SK-N-SH (cell line): ENCODE results near the gene DDX42. TPM values are rescaled to one million over a fixed set of nuclear protein-coding genes. Genes with fewer than 3 reads are reported as not detected.

Experiments
- CTCF ChIA-PET: fragments of 300-600, 350-600 bp; formaldehyde crosslinking; extraction: SDS; loops from one replicate; lab custom pipeline; 2021; lab: Yijun Ruan, JAX
- POLR2A ChIA-PET: fragments of 350-600 bp; sonication (Branson Sonifier 250); formaldehyde crosslinking; extraction: SDS; loops from one replicate; lab custom pipeline; 2020; ENCODE audit warnings: antibody characterized with exemption, inconsistent platforms; lab: Yijun Ruan, JAX
- DNase-seq: peaks from one replicate; pipeline ENCODE4 v3.0.0; 2012
- H2AFZ ChIP-seq: fragments of 200-600 bp; sonication (generic); 2 replicates; pipeline ENCODE4 v1.8.1; 2016; ENCODE audit warnings: antibody characterized with exemption, mild to moderate bottlenecking, low read depth
- H3F3A ChIP-seq: fragments of 200-600 bp; sonication (generic); replicated peaks from 2 replicates; pipeline ENCODE3; 2016; ENCODE audit warnings: antibody characterized with exemption, mild to moderate bottlenecking; ENCODE audit not compliant: insufficient read depth
- H3K27ac ChIP-seq, 2 experiments: fragments of 200-500 bp in 1 of 2; fragments of 200-600 bp in 1 of 2; sonication (Bioruptor generic) in 1 of 2; sonication (generic), shearing (Covaris generic) in 1 of 2; 2 replicates each; pipeline versions ENCODE4 v1.5.1 to v1.6.1; 2014 to 2016; ENCODE audit warnings: low read depth in 2 of 2, inconsistent platforms in 1 of 2, low read length in 1 of 2, mild to moderate bottlenecking in 1 of 2, mixed read lengths in 1 of 2
- H3K27me3 ChIP-seq: fragments of 200-600 bp; sonication (generic), shearing (Covaris generic); 2 replicates; pipeline ENCODE4 v1.6.1; 2016; ENCODE audit warnings: mixed run types; ENCODE audit not compliant: insufficient read depth
- H3K36me3 ChIP-seq, 2 experiments: fragments of 200-500 bp in 1 of 2; fragments of 200-600 bp in 1 of 2; sonication (Bioruptor generic) in 1 of 2; sonication (generic) in 1 of 2; replicated peaks in 1 of 2; 2 replicates each; pipeline versions ENCODE3 to v1.5.1; 2014 to 2016; ENCODE audit warnings: low read length in 1 of 2, mild to moderate bottlenecking in 1 of 2; ENCODE audit not compliant: insufficient read depth in 2 of 2, control insufficient read depth in 1 of 2
- H3K4me1 ChIP-seq, 2 experiments: fragments of 200-500 bp in 1 of 2; fragments of 200-600 bp in 1 of 2; sonication (Bioruptor generic) in 1 of 2; sonication (generic), shearing (Covaris generic) in 1 of 2; 2 replicates each; pipeline versions ENCODE4 v1.5.1 to v1.6.1; 2014 to 2016; ENCODE audit warnings: low read depth in 1 of 2, low read length in 1 of 2, mixed run types in 1 of 2; ENCODE audit not compliant: insufficient read depth in 2 of 2, control insufficient read depth in 1 of 2
- H3K4me2 ChIP-seq: fragments of 200-600 bp; sonication (generic), shearing (Covaris generic); 2 replicates; pipeline ENCODE4 v1.6.1; 2017; ENCODE audit warnings: mixed run types
- H3K4me3 ChIP-seq, 2 experiments: fragments of 200-500 bp in 1 of 2; fragments of 200-600 bp in 1 of 2; sonication (Bioruptor generic) in 1 of 2; sonication (generic), shearing (Covaris generic) in 1 of 2; 2 replicates each; pipeline versions ENCODE4 v1.5.1 to v1.8.1; 2014 to 2016; ENCODE audit warnings: low read depth in 2 of 2, inconsistent platforms in 1 of 2, low read length in 1 of 2, mild to moderate bottlenecking in 1 of 2, mixed read lengths in 1 of 2, moderate library complexity in 1 of 2
- H3K79me2 ChIP-seq: fragments of 200-600 bp; sonication (generic); 2 replicates; pipeline ENCODE4 v1.8.1; 2017; ENCODE audit warnings: mild to moderate bottlenecking; ENCODE audit not compliant: insufficient read depth
- H3K9ac ChIP-seq: fragments of 200-600 bp; sonication (generic); 2 replicates; pipeline ENCODE4 v1.6.1; 2017; ENCODE audit warnings: mixed run types
- H3K9me2 ChIP-seq: fragments of 200-600 bp; sonication (generic); 2 replicates; pipeline ENCODE4 v1.6.1; 2017; ENCODE audit warnings: mixed run types
- H3K9me3 ChIP-seq: fragments of 200-600 bp; sonication (generic); 2 replicates; pipeline ENCODE4 v1.6.1; 2017; ENCODE audit warnings: mixed run types, mild to moderate bottlenecking, moderate library complexity
- H4K20me1 ChIP-seq: fragments of 200-600 bp; sonication (generic); 2 replicates; pipeline ENCODE4 v1.6.1; 2017; ENCODE audit warnings: mild to moderate bottlenecking, mixed run types; ENCODE audit not compliant: insufficient read depth
- CHD2 ChIP-seq: fragments of 150-350 bp; IDR thresholded peaks from 2 replicates; pipeline ENCODE4 v1.6.1; 2018; ENCODE audit warnings: low read length; ENCODE audit not compliant: partially characterized antibody
- ELF1 ChIP-seq: IDR thresholded peaks from 2 replicates; pipeline ENCODE4 v1.4.0; 2012
- FOXJ3 ChIP-seq: sonication (generic); formaldehyde crosslinking; IDR thresholded peaks from 2 replicates; pipeline ENCODE4 v1.5.1; 2020; ENCODE audit warnings: mild to moderate bottlenecking, missing genetic modification reagents
- GABPA ChIP-seq: IDR thresholded peaks from 2 replicates; pipeline ENCODE4 v1.4.0; 2012; ENCODE audit warnings: low read depth, mild to moderate bottlenecking
- MAX ChIP-seq: IDR thresholded peaks from 2 replicates; pipeline ENCODE4 v1.4.0; 2012; ENCODE audit warnings: low read depth
- MEF2A ChIP-seq: IDR thresholded peaks from 2 replicates; pipeline ENCODE4 v1.4.0; 2012; ENCODE audit warnings: low read depth, borderline replicate concordance
- MXI1 ChIP-seq: IDR thresholded peaks from 2 replicates; pipeline ENCODE4 v1.6.1; 2012; ENCODE audit warnings: mild to moderate bottlenecking, low read depth, low read length, improper control_type of control experiment
- NFIC ChIP-seq: IDR thresholded peaks from 2 replicates; pipeline ENCODE4 v1.4.0; 2012; ENCODE audit warnings: borderline replicate concordance
- NRF1 ChIP-seq: IDR thresholded peaks from 2 replicates; pipeline ENCODE4 v1.6.1; 2012; ENCODE audit warnings: low read depth, mild to moderate bottlenecking, low read length
- RCOR1 ChIP-seq: fragments of 150-350 bp; IDR thresholded peaks from 2 replicates; pipeline ENCODE4 v1.6.1; 2017; ENCODE audit warnings: antibody characterized with exemption, low read length
- RXRA ChIP-seq: IDR thresholded peaks from 2 replicates; pipeline ENCODE4 v1.4.0; 2012; ENCODE audit warnings: low read depth, mild to moderate bottlenecking, borderline replicate concordance
- SIN3A ChIP-seq: IDR thresholded peaks from 2 replicates; pipeline ENCODE4 v1.6.1; 2012; ENCODE audit warnings: low read depth, mild to moderate bottlenecking, low read length, moderate library complexity, borderline replicate concordance
- TAF1 ChIP-seq: IDR thresholded peaks from 2 replicates; pipeline ENCODE4 v1.6.1; 2012; ENCODE audit warnings: low read depth, mild to moderate bottlenecking, low read length, moderate library complexity, borderline replicate concordance
- TCF12 ChIP-seq: IDR thresholded peaks from 2 replicates; pipeline ENCODE4 v1.4.0; 2012
- TEAD4 ChIP-seq: IDR thresholded peaks from 2 replicates; pipeline ENCODE4 v1.4.0; 2012; ENCODE audit warnings: mild to moderate bottlenecking, borderline replicate concordance; ENCODE audit not compliant: insufficient read depth
- USF1 ChIP-seq: IDR thresholded peaks from 2 replicates; pipeline ENCODE4 v1.4.0; 2012; ENCODE audit warnings: low read depth, borderline replicate concordance
- USF2 ChIP-seq: fragments of 150-350 bp; IDR thresholded peaks from 2 replicates; pipeline ENCODE4 v1.6.1; 2017; ENCODE audit warnings: antibody characterized with exemption, low read length, low read depth, borderline replicate concordance
- YY1 ChIP-seq: IDR thresholded peaks from 2 replicates; pipeline ENCODE4 v1.4.0; 2012; ENCODE audit warnings: low read depth, mild to moderate bottlenecking
- ZBTB33 ChIP-seq: IDR thresholded peaks from 2 replicates; pipeline ENCODE4 v1.4.0; 2012; ENCODE audit warnings: low read depth, borderline replicate concordance
- WGBS: methylation state at CpG from one replicate; pipeline ENCODE4 v1.1.6; 2017; ENCODE audit warnings: low lambda C conversion rate; 5-methylcytosine and 5-hydroxymethylcytosine counted together
- polyA plus RNA-seq, 3 experiments: library from polyadenylated mRNA; depleted of rRNA; stranded (reverse); fragments of >200 nt; gene quantifications; 2 replicates each; pipeline ENCODE4 v1.2.3, GENCODE V29; 2012

The DDX42 gene
- polyA plus RNA-seq, 1 of the 3 experiments (the other 2 are of a cell fraction): 115 TPM

- POLR2A ChIA-PET: interaction anchor here (1.2 to 1.9 kb wide), 4 partner anchors 9 to 22 kb away, joined by 3 to 7 read pairs (median 4); no protein-coding TSS in a partner anchor
- Histone ChIP-seq H3K4me1 (peaks cover 6 to 18% of the 10 kb centered on the region in 2 experiments; a peak in 2 of 4 replicates), H3K9me2 (no peaks in the 10 kb centered on the region), H3K27ac (no peak overlapping the region), H3K9me3 (no peaks in the 10 kb centered on the region), H3F3A (peaks cover 64% of the 10 kb centered on the region), H3K4me3 (no peak overlapping the region), H3K79me2 (peaks cover 40% of the 10 kb centered on the region), H4K20me1 (peaks cover 23% of the 10 kb centered on the region; the same call in 1 of the 2 replicates), H3K9ac (no peak overlapping the region), H3K4me2 (no peak overlapping the region), H3K27me3 (no peaks in the 10 kb centered on the region), H3K36me3 (peaks cover 84 to 88% of the 10 kb centered on the region in 2 experiments), H2AFZ (no peak overlapping the region)
- WGBS: 94% methylated on average over 6 of the region's 6 CpGs
- DNase-seq: no peak
- TF ChIP-seq YY1 (no peak), RCOR1 (no peak), RXRA (no peak)
- CTCF ChIA-PET: interaction anchor here (0.8 to 2.8 kb wide), 5 partner anchors 9 to 121 kb away, joined by 3 to 9 read pairs (median 8); no protein-coding TSS in a partner anchor
Measured at GRCh38 chr17:63821804-63822203, 47.8 kb downstream of the DDX42 start.

GRCh38 chr17:63822537-63822936, 48.6 kb downstream of the DDX42 start:
- Histone ChIP-seq H3K36me3 (peaks cover 77 to 81% of the 10 kb centered on the region in 2 experiments), H3K9ac (no peak overlapping the region), H3K79me2 (peaks cover 39% of the 10 kb centered on the region), H3K4me2 (no peak overlapping the region), H3F3A (peaks cover 56% of the 10 kb centered on the region), H4K20me1 (peaks cover 22% of the 10 kb centered on the region; the same call in 1 of the 2 replicates), H3K27me3 (no peaks in the 10 kb centered on the region), H3K9me3 (no peaks in the 10 kb centered on the region), H3K27ac (no peak overlapping the region), H3K4me1 (peaks cover 6 to 18% of the 10 kb centered on the region in 2 experiments; a peak in 2 of 4 replicates), H3K9me2 (no peaks in the 10 kb centered on the region), H3K4me3 (no peak overlapping the region), H2AFZ (no peak overlapping the region)
- TF ChIP-seq USF1 (no peak), MXI1 (no peak), GABPA (no peak), MAX (no peak), ZBTB33 (no peak), NFIC (no peak), TCF12 (no peak), USF2 (no peak), TEAD4 (no peak), FOXJ3 (CRISPR knock-in tag) (no peak), CHD2 (no peak), YY1 (no peak), TAF1 (no peak), RXRA (no peak), NRF1 (no peak), ELF1 (no peak), MEF2A (no peak), SIN3A (no peak)
- ChIA-PET CTCF (interaction anchor here (2.8 kb wide), 1 partner anchor 10 kb away, joined by 9 read pairs; no protein-coding TSS in a partner anchor), POLR2A (interaction anchor here (1.2 to 1.9 kb wide), 3 partner anchors 12 to 21 kb away, joined by 3 to 4 read pairs (median 4); no protein-coding TSS in a partner anchor)
- no peak for DNase-seq
